Progenitor cell of endocrine pancreas (in vitro differentiated cells): Measurements from ENCODE around the gene MAVS. TPM values are rescaled to one million over a fixed set of nuclear protein-coding genes. Genes with fewer than 3 reads are reported as not detected.
"Not testable (repeated sequence)": the region's sequence is repeated elsewhere in the genome, so short reads cannot be mapped to it uniquely, and the experiment has no call there.

Experiments
- DNase-seq: peaks from one replicate; pipeline ENCODE4 v3.0.0; 2021; ENCODE audit warnings: low spot score; ENCODE audit not compliant: unreplicated experiment
- H3K27ac Mint-ChIP-seq: 2 replicates; pipeline ENCODE4 v1.8.0; 2021; ENCODE audit warnings: mild to moderate bottlenecking, moderate library complexity, mixed read lengths
- H3K27me3 Mint-ChIP-seq: 2 replicates; pipeline ENCODE4 v1.8.0; 2021; ENCODE audit warnings: mixed read lengths
- H3K36me3 Mint-ChIP-seq: 2 replicates; pipeline ENCODE4 v1.8.0; 2022; ENCODE audit warnings: mixed read lengths; ENCODE audit not compliant: insufficient read depth
- H3K4me1 Mint-ChIP-seq: 2 replicates; pipeline ENCODE4 v1.8.0; 2021; ENCODE audit warnings: low read depth, mixed read lengths
- H3K4me3 Mint-ChIP-seq: 2 replicates; pipeline ENCODE4 v1.8.0; 2021; ENCODE audit warnings: low read depth, mild to moderate bottlenecking, moderate library complexity, mixed read lengths
- H3K9me3 Mint-ChIP-seq: 2 replicates; pipeline ENCODE4 v1.8.0; 2021; ENCODE audit warnings: low read depth, mixed read lengths
- CTCF ChIP-seq: fragments of 200-600 bp; sonication (generic); IDR thresholded peaks from one replicate; pipeline ENCODE4 v1.5.0; 2021; ENCODE audit warnings: antibody characterized with exemption, mild to moderate bottlenecking; ENCODE audit not compliant: unreplicated experiment
- total RNA-seq: library from RNA; stranded (reverse); gene quantifications from 2 replicates; pipeline ENCODE4 v1.2.1, GENCODE V29; 2021

The MAVS gene
- total RNA-seq, 1 donor from 2014 or later: 43.8 TPM

- Mint-ChIP-seq H3K27me3 (no peaks in the 10 kb centered on the region), H3K27ac (no peak overlapping the region), H3K4me3 (no peak overlapping the region), H3K9me3 (no peaks in the 10 kb centered on the region), H3K4me1 (peaks cover 7% of the 10 kb centered on the region), H3K36me3 (no peaks in the 10 kb centered on the region)
- no peak for TF ChIP-seq CTCF
- no peak for DNase-seq
Observed at GRCh38 chr20:3843490-3843889, 3.1 kb upstream of the MAVS start.

- not testable (repeated sequence) for H3K36me3 Mint-ChIP-seq, DNase-seq, H3K27ac Mint-ChIP-seq, H3K9me3 Mint-ChIP-seq, H3K4me3 Mint-ChIP-seq, H3K27me3 Mint-ChIP-seq
- peaks cover 11% of the 10 kb centered on the region for H3K4me1 Mint-ChIP-seq
Observed at GRCh38 chr20:3843990-3844619, 2.5 kb upstream of the MAVS start.

GRCh38 chr20:3846378-3846739 is 275 bp upstream of the MAVS start:
- TF ChIP-seq CTCF: no peak
- Mint-ChIP-seq H3K9me3 (no peaks in the 10 kb centered on the region), H3K4me3 (peak overlapping the region; percentile 83), H3K36me3 (no peaks in the 10 kb centered on the region), H3K4me1 (peaks cover 11% of the 10 kb centered on the region), H3K27ac (peak overlapping the region; percentile 95), H3K27me3 (no peaks in the 10 kb centered on the region)
- peak; percentile 19 for DNase-seq

GRCh38 chr20:3847429-3847940 is 851 bp downstream of the MAVS start:
- Mint-ChIP-seq H3K4me3 (peak overlapping the region; percentile 83), H3K9me3 (no peaks in the 10 kb centered on the region), H3K27ac (peak overlapping the region; percentile 96)

GRCh38 chr20:3848565-3848964 is 1.9 kb downstream of the MAVS start:
- peak overlapping the region; percentile 78 for H3K27ac Mint-ChIP-seq
- no peaks in the 10 kb centered on the region for H3K27me3 Mint-ChIP-seq
- peaks cover 2% of the 10 kb centered on the region for H3K36me3 Mint-ChIP-seq
- DNase-seq: no peak
- no peak for TF ChIP-seq CTCF
- H3K4me1 Mint-ChIP-seq: peaks cover 11% of the 10 kb centered on the region
- peak overlapping the region; percentile 83 for H3K4me3 Mint-ChIP-seq
- H3K9me3 Mint-ChIP-seq: no peaks in the 10 kb centered on the region

More at GRCh38 chr20:3847429-3847940, 851 bp downstream of the MAVS start:
- no peak for DNase-seq
- Mint-ChIP-seq H3K36me3 (peaks cover 2% of the 10 kb centered on the region), H3K4me1 (peaks cover 11% of the 10 kb centered on the region), H3K27me3 (no peaks in the 10 kb centered on the region)
- TF ChIP-seq CTCF: no peak

DNA sequence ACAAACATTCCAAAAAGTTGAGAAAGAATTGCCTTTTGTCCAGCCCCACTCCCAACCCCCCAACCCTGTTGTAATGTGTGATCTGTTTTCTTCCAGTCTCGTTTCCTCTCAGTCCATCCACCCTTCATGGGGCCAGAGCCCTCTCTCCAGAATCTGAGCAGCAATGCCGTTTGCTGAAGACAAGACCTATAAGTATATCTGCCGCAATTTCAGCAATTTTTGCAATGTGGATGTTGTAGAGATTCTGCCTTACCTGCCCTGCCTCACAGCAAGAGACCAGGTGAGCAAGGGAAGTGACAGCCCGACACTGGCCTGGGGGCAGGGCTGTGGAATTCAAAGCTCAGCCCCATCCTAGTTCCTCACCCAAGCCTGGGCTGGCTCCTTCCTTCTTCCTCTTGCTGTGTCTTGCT is 7.8 kb downstream of the MAVS start:
- H3K4me1 Mint-ChIP-seq: no peaks in the 10 kb centered on the region
- no peaks in the 10 kb centered on the region for H3K27me3 Mint-ChIP-seq
- H3K9me3 Mint-ChIP-seq: no peaks in the 10 kb centered on the region
- no peak for TF ChIP-seq CTCF
- H3K36me3 Mint-ChIP-seq: peaks cover 18% of the 10 kb centered on the region
- DNase-seq: no peak
- H3K27ac Mint-ChIP-seq: peak overlapping the region; percentile 60
- H3K4me3 Mint-ChIP-seq: no peak overlapping the region
